HTERT RPE-1 (cell line): ENCODE data around the gene ATG4A.

Experiments used
- in situ Hi-C: fragments of 300-500 bp; cut with MboI; formaldehyde crosslinking; loops from 4 replicates; pipeline ENCODE4 v1.14.3; 2020; ENCODE audit warnings: low sequenced_read_pairs

The ATG4A gene, protein sequence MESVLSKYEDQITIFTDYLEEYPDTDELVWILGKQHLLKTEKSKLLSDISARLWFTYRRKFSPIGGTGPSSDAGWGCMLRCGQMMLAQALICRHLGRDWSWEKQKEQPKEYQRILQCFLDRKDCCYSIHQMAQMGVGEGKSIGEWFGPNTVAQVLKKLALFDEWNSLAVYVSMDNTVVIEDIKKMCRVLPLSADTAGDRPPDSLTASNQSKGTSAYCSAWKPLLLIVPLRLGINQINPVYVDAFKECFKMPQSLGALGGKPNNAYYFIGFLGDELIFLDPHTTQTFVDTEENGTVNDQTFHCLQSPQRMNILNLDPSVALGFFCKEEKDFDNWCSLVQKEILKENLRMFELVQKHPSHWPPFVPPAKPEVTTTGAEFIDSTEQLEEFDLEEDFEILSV

DNA sequence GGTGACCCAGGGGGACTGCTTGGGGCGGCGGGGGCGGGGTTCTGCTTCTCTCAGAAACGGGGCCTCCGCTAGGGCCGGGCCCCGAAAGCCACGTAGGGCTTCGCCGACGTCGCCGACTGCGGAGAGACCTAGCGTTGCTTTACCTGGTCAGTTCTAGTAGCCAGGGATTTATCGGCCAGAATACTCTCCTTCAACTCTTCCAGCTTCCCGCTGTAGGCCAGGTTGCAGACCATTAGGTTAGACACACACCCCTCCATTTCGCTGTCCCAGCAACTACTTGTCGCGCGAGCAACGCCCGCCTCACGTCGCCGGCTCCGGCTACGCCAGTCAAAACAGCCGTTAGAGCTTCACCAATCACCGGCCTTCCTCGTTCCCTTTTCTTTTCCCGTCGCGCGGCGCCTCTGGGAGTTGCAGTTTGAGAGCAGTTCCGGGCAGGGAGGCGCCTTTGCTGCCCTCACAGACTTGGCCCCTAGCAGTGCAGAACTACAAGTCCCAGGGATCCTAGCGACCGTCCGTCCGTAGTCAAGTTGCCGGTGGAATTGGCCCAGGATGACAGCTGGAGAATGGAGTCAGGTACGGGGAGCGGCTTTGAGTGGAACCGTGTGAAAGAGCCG lies at the start of gene ATG4A, which contains the start of gene PSMD10:
Gene ATG4A (plus strand): TSS at position 515 of the 614 bp plus-strand sequence. CDS start 49 bp downstream, at position 564.
Gene PSMD10 (minus strand): TSS at position 279 of the 614 bp plus-strand sequence. CDS start 22 bp downstream, at position 257.
- in situ Hi-C loops = no loop called here

GRCh38 chrX:108044554-108045256 lies 46.9 kb upstream of the ATG4A start, which contains the start of gene VSIG1:
TSS of gene VSIG1 (plus strand) at chrX:108045065. CDS start at chrX:108045131, 66 bp downstream.
- in situ Hi-C loops = no loop called here

DNA sequence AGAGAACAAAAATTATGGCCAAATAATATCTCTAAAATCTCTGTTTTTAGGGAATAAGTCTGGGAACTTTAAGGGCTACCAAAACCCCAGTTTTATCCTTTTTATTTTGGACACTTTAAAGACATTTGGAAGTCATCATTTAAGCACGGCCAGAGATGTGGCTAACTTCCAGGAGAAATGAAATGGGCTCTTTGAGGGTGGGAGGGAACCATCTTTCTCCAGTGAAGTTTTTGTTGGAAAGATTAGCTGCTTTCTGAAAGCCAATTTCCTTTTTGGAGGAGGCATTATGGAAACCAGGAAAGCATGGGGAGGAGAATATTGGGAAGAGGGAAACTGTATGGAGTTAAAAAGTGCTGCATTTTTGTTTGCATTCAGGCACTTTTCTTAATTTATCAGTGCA lies 41.9 kb upstream of the ATG4A start:
- in situ Hi-C loops = no loop called here

DNA sequence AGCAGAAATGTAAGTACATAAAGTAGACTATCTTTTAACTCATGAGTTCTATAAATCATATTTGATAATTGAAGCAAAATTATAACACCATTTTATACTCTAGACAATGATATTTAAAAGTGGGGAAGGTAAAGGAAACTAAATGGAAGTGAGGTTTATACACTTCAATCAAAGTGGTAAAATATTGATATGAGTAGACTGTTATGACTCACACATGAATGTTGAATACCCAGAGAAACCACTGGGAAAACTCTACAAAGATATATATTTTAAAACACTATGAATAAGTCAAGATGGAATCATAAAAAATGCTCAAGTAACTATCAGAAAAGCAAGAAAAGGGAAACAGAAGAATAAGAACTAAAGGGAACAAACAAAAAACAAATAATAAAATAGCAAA lies 38.4 kb upstream of the ATG4A start:
- in situ Hi-C loops = no loop called here

DNA sequence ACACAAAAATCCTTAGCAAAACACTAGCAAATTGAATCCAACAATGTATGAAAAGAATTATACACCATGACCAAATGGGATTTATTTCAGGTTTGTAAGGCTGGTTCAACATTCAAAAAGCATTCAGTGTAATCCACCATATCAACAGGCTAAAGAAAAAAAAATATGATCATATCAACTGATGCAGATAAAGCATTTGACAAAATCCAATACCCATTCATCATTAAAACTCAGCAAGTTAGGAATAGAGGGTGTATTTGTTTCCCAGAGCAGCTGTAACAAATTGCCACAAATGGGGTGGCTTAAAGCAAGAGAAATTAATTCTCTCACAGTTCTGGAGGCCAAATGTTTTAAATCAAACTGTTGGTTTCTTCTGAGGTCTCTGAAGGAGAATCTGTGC lies 36.0 kb upstream of the ATG4A start:
- in situ Hi-C loops = no loop called here

- in situ Hi-C loops = no loop called here
Observed at GRCh38 chrX:108059801-108060200, 31.8 kb upstream of the ATG4A start.

DNA sequence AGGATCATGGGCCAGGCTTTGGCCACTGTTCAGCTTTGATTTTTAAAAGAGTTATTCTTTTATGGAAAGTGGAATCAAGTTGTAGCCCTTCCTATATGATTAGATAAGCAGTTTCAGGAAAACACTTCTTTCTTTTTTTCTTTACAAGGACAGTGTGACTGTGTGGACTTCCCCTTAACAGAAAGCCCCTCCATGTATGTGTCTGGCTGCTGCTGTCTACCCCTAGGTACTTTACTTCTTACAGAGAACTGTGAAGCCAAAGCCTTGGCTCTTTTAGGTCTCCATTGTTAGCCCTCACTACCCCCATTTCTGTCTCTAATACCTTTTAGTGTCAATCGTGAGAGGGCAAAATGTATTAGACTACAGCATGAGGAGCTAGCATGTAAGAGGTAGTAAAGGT lies 27.6 kb upstream of the ATG4A start:
- in situ Hi-C loops = no loop called here

DNA sequence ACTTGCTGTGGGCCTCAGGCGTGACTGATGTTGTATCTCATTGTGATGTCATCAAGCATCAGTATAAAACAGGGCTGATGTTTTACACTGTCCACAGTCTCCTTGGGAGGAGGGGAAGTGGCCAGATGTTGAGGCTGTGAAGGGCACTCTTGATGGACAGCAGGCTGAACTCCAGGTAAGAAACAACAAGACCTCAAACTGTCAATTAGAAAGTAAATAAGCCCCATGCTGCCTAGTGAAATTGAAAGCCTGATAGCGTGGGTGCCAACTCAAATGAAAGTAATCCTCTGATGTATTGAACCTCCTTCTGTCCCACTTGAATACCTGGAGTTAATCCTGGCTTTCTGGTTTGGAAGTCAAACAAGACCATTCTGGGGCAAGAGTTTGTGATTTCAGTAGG lies 27.0 kb upstream of the ATG4A start:
- in situ Hi-C loops = no loop called here

DNA sequence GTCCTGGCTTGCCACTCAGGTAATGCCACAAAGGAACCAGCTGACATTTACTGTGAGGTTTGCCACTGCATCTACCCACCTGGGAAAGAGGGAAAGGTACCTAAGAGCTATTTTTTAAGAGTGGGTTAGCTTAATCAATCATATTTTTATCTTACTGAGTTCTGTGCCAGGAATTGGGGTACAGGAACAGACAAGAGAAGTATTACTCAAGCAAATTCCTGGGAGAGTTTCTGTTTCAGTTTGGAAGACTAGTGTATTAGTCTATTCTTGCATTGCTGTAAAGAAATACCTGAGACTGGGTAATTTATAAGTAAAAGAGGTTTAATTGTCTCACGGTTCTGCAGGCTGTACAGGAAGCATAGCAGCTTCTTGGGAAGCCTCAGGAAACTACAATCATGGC lies 23.5 kb upstream of the ATG4A start:
- in situ Hi-C loops = no loop called here

DNA sequence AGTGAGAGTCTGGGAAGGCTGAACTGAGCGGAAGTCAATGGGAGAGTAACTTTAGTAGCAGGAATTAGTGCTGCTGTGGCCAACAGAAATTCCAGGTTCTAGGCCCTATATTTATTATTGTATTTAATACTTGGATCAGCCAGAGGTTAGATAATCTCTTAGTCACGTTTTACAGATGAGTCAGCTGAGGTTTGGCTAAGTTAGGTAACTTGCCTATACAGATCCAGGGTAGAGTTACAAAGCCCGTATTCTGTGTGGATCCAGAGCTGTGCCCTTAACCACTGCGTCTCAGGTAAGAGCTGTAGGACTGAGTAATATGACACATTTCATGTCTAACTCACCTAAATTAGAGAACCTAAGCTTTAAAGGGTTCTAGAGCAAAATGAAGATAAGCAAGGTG lies 20.7 kb upstream of the ATG4A start:
- in situ Hi-C loops = no loop called here

GRCh38 chrX:108071578-108071977 lies 20.0 kb upstream of the ATG4A start:
- in situ Hi-C loops = no loop called here

DNA sequence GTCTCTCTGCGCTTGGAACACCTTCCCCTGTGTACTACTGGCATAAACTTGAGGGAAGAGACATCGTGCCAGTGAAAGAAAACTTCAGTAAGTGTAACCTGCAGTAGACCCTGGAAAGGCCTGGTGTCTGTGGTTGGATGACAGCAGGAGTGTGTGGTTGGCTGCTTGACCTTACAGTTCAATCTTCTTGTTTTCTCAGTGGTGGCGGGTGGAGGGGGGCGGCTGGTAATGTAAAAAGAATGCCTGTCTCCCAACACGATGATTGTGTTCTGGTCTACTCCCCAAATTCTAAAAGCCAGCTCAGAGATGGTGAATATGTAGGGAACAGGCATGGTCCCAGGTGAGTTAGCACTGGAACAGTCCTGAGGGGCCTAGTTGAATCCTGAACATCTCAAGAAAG lies 18.8 kb upstream of the ATG4A start:
- in situ Hi-C loops = no loop called here

DNA sequence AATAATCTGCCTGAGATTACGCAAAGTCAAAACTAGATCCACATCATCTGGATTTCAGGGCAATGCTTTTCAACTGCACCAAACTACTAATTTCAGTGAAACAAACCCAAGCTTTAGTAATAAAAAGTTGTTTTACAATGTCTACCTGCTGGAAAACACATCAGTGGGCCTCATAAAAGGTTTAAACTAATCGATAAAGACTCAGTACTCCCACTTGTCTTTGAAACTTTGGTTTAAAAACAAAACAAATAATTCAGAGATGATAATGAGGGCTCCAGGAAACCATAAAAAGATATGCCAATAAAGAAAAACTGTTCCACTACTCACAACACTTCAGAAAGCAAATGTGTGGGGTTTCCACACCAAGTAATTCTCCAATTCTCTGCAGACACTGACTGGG lies 10.5 kb upstream of the ATG4A start:
- in situ Hi-C loops = no loop called here

DNA sequence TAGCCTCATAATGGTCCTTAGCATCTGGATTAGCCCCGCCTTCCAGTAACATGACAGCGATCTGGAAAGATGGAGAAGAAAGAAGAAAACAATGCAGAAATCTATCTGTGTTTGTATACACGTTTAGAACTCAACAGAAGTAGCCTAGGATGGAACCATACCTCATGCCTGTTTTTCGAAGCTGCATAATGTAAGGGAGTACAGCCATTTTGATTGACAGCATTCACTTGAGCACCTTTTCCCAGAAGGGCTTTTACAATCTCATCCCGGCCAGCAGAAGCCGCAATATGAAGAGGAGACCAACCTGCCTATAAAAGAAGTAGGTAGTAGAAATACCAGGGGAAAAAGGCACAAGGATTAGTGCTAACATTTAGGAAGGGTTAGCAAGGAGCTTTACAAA lies 3.8 kb upstream of the ATG4A start:
- in situ Hi-C loops = no loop called here

GRCh38 chrX:108088511-108088910 lies 3.1 kb upstream of the ATG4A start:
- in situ Hi-C loops = no loop called here

- in situ Hi-C loops = no loop called here
Observed at GRCh38 chrX:108090491-108091263, 901 bp upstream of the ATG4A start.

DNA sequence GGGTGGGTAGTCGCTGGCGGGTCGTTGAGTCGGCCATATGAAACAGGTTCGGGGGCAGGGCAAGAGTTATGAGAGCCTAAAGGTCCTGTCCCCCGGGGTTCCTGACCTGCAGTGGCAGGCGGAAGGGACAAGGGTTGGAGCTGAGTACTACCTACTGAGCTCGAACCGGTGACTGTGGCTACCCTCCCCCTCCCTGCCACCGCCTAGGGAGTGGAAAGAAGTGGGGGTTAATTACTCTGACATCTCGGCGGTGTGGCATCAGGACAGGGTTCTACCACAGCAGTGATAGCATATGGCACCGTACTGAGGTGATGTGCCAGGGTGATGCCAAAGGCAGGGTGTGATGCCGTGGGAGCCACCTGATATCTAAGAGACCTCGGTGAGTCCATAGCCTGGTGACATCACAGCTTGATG lies 307 bp downstream of the ATG4A start:
- in situ Hi-C loops = no loop called here

GRCh38 chrX:108097380-108097779 lies 5.8 kb downstream of the ATG4A start:
- in situ Hi-C loops = no loop called here

GRCh38 chrX:108105473-108105872 lies 13.9 kb downstream of the ATG4A start:
- in situ Hi-C loops = no loop called here

DNA sequence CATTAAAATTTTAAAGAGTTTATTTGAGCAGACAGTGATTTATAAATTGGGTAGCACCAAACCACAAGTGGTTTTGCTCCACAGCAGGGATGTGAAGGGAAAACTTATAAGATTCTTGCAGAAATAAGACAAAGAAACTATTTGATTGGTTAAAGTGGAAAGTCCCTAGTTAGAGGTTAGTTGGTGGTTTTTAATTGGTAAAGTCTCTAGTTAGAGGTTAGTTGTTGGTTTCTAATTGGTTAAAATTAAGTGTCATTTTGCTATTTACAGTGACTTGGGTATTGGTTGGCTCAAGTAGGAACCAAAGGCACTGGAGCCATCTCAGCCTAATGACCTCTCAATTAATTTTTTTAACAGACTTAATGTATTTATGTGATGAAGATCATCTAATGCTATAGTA lies 23.0 kb downstream of the ATG4A start:
- in situ Hi-C loops = no loop called here

DNA sequence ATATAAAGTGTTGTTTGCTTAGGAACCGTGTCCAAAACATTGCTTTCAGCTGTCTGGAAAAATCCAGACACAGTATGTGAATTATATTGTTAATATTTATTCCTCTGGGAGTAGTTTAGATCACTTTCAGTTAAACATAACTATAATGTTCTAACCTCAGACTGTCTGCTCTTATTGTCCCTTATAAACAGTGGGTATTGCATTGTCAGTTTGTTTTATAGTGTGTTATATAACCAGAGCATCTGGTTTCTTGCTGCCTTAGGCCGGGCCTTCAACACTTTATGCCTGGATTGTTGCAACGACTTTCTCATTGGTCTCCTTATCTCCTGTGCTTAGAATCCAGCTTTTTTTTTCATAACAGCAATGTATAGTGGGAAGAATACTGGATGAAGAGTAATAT lies 26.4 kb downstream of the ATG4A start:
- in situ Hi-C loops = no loop called here
